ENCODE results near the gene UBE2L3.
A peak's percentile ranks its signal among the peaks of the same experiment; 100 is the strongest.
"Not testable (repeated sequence)": the region's sequence is repeated elsewhere in the genome, so short reads cannot be mapped to it uniquely, and the experiment has no call there.

UBE2L3 gene

DNA sequence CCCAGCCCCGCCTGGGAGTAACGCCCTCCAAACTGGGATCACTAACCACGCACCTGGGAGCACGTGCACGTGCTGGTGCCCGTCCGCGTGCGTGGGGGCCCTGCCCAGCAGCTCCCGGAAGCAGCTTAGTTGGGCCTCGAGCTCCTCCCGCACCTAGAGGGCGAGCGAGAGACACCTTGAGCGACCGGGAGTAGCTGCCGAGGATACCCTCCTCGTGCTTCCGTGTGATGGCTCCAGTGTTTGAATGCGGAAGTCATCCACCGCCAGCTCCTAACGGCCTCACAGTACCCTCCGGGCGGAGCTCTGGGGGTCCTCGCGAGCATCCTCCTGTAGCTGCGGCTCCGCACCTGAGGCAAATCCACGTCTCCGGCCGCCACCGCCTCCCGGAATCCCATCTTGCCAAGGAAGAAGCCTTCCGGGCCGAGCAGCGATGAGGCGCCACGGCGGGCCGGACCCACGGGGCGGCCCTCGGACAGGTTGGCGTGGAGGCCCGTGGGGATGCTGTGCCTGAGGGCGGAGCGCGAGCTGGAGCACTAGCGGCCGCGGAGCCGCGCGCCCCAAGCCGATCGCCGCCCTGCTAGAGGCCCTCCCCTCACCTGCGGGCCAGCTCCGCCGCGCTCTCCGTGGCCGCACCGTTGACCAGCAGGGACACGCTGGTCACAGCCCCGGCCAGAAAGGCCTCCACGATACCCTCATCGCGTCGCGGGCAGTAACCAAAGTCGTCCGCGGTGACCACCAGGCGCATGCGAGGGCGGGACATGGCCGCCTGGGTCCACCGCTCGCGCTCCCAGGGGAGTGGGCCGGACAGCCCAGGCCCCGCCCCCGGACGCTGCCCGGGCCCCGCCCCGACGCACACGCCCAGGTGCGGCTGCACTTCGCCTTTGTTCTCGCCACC is 62.0 kb downstream of the UBE2L3 start, which contains the start of gene YDJC:
Gene YDJC, minus strand, starts transcription at position 768 of the 895 bp plus-strand sequence. Its CDS starts 8 bp downstream, at position 760.
- DNase-seq: peak; percentile 93 to 95

GRCh38 chr22:21631025-21631424 is 63.5 kb downstream of the UBE2L3 start:
- DNase-seq: no peak

DNA sequence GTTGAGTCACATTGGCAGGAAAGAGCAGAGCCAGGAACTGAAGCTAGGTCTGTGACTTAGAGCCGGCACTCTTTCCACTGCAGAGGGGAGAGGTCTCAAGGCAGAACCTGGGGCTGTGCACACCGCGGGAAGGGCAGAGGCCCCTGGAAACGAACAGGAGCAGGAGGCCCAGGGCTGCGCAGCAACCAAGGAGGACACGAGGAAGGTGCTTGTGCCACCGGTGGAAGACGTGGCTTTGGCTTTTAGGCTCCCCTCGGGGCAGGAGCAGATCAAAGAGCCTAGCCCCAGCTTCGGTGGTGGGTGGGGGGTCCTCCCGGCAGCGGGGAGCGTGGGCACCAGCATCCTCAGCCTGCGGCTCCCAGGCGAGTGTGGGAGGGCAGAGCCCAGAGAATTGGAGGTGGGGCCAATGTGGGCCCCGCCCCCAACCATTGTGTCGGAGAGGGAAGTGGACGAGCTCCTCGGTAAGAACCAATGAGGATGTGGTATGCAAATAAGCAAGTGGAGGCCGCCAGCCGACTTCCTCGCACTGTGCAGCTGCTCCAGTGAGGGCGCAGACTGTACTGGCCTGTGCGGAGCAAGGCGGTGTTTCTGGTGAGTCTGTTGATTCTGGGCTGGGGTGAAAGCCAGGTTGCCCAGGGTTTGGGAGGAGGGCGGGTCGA is 64.9 kb downstream of the UBE2L3 start, which contains the start of gene CCDC116:
Gene CCDC116, plus strand, starts transcription at position 524 of the 659 bp plus-strand sequence. CDS start 422 bp downstream, outside the sequence.
- DNase-seq: peak; percentile 30 to 51

GRCh38 chr22:21632931-21633330 is 65.4 kb downstream of the UBE2L3 start:
- DNase-seq: no peak

- no peak for DNase-seq
These were observed 66.0 kb downstream of the UBE2L3 start for GRCh38 chr22:21633481-21633880.

- DNase-seq: no peak
These were observed 66.6 kb downstream of the UBE2L3 start for GRCh38 chr22:21634081-21634480.

- no peak for DNase-seq
These were observed 67.3 kb downstream of the UBE2L3 start for GRCh38 chr22:21634844-21635243.

DNA sequence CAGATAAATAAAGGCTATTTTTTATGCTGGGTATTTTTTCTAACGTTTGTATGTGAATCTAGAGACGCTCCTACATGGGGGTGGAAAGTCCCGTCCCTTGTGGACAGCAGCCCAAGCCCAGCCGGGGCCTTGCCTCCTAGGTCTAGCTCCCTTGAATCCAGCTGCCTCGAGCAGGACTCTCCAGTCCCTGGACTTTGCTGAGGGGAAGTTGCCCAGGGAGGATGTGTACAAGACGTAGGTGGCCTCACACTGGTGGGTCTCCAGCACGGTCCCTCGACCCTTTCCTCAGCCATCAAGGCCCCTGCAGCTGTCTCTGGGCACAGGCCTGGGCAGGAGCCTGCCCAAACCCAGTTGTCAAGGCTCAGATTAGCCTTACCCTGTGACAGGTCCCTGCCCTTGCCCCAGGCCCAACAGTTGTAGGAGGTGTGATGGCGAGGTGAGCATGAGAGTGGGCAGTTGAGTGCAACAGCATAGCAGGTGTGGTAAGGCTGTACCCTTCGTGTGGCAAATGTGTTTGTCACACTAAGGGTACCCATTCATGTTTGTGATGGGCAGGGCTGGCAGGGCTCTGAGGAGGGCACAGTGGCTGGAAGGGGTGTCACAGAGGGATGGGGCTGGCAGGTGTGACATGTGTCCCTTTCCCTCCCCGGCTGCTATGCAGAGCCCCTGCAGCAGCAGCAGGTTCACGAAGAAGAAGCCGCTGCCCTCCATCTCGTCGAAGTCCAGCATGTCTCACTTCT is 68.4 kb downstream of the UBE2L3 start:
- no peak for DNase-seq

DNA sequence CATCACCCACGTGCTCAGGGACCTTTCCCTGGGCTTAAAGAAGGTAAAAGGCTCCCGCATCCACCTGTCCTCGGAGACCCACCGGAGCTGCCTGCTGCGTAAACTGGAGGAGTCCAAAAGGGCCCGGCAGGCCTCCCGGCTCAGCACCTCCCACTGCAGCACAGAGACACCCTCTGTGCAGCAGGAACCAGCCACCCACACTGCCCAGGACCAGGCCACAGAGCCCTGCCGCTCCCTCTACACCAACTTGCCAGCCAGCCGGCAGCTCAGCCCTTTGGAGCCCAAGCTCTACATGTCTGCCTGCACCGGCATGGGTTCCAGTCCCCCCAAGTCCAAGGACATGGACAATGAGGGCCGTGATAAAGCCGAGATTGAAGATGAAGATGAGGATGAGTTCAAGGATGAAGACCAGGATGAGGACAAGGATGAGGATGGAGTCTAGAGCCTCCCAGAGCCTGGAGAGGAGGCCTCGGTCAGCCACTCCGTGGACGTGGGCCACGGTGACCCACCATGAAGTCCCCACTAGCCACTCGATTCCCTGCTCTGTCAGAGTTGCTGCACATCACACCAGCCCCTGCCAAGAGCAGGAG is 69.2 kb downstream of the UBE2L3 start:
- no peak for DNase-seq

GRCh38 chr22:21637450-21637849 is 69.9 kb downstream of the UBE2L3 start:
- DNase-seq: not testable (repeated sequence)

DNA sequence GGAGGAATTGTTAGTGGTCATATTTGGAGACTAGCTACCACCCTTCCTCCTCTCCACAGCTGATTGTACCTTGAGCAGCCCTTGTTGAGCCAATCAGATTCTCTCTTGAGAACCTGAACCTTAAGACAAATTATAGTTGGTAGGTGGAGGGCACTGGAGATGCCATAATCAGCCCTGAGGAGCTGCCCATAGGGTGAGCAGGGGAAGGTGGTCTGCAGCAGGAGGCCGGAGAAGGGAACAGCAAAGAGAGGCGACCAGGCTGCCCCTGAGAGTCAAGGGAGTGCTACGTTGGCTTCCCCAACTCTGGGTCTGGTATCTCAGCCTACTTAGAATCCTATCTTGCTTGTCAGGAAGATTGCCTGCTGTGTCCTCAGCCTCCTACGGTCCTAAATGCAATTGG is 71.8 kb downstream of the UBE2L3 start:
- DNase-seq: no peak

- DNase-seq: no peak
These were observed 73.3 kb downstream of the UBE2L3 start for GRCh38 chr22:21640810-21641209.

DNA sequence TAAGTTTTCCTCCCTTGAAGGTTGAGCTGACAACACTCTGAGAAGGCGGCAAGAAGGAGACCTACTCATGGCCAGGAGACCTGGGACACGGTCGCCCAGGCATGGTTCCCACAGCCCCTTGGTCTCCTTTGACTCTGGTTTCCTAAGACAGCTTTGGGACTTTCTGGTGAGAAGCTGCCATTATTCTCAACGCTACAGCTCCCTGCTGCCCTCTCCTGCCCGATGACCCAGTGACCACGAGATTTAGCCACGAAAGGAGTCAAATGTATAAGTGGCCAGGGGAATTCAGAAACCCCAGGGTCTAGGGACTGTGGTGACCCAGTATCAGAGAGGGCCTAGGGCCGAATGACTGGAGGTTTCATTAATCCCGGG is 73.9 kb downstream of the UBE2L3 start:
- no peak for DNase-seq

DNA sequence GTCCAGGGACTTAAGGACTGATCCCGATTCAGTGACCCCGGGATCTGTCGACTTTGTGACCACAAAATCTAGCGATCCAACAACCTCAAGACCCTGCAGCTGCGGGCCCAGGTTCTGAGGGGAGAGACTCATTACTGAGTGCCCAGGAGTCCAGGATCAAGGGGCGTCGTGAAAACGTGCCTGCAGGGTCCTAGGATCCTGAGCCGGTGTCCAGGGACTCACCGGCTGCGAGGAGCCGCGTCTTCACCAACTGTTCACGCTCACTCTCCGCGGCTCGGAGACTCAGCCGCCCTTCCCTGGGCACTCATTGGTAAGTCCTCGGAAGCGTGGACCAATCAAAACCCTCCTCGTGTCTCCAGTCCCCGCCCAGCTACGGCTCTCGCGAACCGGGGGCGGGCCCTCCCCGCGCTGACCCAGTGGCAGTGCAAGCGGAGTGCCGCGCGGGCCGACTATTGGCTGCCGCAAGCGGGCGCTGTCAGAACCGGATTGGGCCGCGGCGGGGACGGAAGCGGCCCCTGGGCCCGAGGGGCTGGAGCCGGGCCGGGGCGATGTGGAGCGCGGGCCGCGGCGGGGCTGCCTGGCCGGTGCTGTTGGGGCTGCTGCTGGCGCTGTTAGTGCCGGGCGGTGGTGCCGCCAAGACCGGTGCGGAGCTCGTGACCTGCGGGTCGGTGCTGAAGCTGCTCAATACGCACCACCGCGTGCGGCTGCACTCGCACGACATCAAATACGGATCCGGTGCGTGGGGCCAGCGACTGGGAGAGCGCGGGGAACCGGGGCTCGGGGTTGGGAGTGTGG is 74.5 kb downstream of the UBE2L3 start, which contains the start of gene SDF2L1:
Gene SDF2L1, plus strand, starts transcription at position 514 of the 795 bp plus-strand sequence. Its CDS starts 35 bp downstream, at position 549.
- DNase-seq: peak; percentile 97

GRCh38 chr22:21642584-21643448 is 75.3 kb downstream of the UBE2L3 start:
- DNase-seq: peak; percentile 51 to 56

- no peak for DNase-seq
These were observed 76.2 kb downstream of the UBE2L3 start for GRCh38 chr22:21643533-21644357.

- DNase-seq: not testable (repeated sequence)
These were observed 78.0 kb downstream of the UBE2L3 start for GRCh38 chr22:21645513-21645912.

DNA sequence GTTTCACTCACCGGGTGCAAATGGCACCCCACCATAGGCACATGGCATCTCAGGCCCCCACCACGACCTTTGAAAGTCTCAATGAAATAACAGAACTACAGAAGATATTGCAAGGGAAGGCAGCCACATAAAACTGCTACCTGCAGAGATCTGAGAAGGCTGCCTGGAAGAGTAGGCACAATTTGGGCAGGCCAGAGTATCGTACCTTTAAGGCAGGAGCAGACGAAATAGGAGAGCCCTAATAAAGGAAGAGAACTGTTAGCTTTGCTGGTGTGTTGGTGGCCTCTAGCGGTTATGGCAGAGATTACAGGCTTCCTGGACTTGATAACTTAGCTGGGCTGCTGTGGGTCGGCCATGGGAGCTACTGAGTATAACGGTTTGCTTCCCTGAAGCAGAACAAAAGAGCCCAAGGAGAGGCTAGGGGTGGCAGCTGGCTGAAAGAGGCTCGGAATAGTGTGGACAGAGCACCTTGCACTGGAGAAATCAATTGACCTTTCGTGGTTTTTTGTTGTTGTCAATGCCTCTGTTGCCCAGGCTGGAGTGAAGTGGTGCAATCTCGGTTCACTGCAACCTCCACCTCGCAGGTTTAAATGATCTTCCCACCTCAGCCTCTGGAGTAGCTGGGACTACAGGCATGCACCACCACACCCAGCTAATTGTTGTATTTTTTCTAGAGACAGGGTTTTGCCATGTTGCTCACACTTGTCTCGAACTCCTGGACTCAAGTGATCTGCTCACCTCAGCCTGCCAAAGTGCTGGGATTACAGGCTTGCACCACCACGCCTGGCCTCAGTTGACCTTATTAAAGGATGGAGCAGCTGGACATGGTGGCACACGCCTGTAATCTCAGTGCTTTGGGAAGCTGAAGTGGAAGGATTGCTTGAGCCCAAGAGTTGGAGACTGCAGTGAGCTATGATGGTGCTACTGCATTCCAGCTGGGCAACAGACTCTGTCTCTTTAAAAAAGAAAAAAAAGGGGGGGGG is 79.4 kb downstream of the UBE2L3 start:
- peak; percentile 76 to 80 for DNase-seq

DNA sequence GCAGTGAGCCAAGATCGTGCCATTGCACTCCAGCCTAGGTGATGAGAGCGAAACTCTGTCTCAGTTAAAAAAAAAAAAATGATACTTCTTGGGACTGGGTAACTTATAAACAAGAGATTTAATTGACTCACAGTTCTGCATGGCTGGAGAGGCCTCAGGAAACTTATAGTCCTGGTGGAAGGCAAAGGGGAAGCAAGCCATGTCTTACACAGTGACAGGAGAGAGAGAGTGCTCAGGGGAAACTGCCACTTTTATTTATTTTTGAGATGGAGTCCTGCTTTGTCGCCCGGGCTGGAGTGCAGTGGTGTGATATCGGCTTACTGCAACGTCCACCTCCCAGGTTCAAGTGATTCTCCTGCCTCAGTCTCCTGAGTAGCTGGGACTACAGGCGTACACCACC is 82.8 kb downstream of the UBE2L3 start:
- no peak for DNase-seq
